ENCODE results near the gene PCGF5.
"Not testable (repeated sequence)": the region's sequence is repeated elsewhere in the genome, so short reads cannot be mapped to it uniquely, and the experiment has no call there.

PCGF5 gene

DNA sequence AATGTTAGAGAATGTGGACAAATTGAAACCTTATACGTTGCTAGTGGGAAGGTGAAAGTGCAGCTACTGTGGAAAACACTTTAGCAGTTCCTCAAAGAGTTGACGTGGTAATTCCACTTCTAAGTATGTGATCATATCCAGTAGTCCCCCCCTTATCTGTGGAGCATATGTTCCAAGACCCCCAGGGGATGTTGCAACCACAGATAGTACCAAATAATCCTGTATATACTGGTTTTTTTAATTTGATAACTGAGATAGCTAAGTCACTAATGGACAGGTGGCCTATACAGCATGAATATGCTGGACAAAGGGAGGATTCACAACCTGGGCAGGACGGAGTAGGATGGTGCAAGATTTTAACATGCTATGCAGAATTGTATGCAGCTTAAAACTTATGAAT lies 36.8 kb downstream of the PCGF5 start:
- H3F3A ChIP-seq (ENCODE audit: control insufficient read depth, insufficient read depth): no peaks in the 10 kb centered on the region
- no peaks in the 10 kb centered on the region for H3K4me1 ChIP-seq (ENCODE audit: control insufficient read depth, low read length)
- no peaks in the 10 kb centered on the region for H4K20me1 ChIP-seq (ENCODE audit: control insufficient read depth, insufficient read depth, low read depth, low read length)
- no peaks in the 10 kb centered on the region for H3K9me2 ChIP-seq (replicated peaks; ENCODE audit: control insufficient read depth, low read length)
- H3K79me2 ChIP-seq (ENCODE audit: control insufficient read depth, low read length): no peaks in the 10 kb centered on the region
- H3K4me3 ChIP-seq (ENCODE audit: low read length): no peak overlapping the region
- no peaks in the 10 kb centered on the region for H3K9me3 ChIP-seq (ENCODE audit: control insufficient read depth, insufficient read depth, low read length)
- no peak overlapping the region for H3K4me2 ChIP-seq (ENCODE audit: low read length)
- H3K27me3 ChIP-seq (ENCODE audit: control insufficient read depth, low read length): no peaks in the 10 kb centered on the region
- TF ChIP-seq EZH2phosphoT487 (IDR thresholded peaks at IDR 0.05; ENCODE audit: borderline replicate concordance, low read length): no peak
- TF ChIP-seq, protein P1, sequence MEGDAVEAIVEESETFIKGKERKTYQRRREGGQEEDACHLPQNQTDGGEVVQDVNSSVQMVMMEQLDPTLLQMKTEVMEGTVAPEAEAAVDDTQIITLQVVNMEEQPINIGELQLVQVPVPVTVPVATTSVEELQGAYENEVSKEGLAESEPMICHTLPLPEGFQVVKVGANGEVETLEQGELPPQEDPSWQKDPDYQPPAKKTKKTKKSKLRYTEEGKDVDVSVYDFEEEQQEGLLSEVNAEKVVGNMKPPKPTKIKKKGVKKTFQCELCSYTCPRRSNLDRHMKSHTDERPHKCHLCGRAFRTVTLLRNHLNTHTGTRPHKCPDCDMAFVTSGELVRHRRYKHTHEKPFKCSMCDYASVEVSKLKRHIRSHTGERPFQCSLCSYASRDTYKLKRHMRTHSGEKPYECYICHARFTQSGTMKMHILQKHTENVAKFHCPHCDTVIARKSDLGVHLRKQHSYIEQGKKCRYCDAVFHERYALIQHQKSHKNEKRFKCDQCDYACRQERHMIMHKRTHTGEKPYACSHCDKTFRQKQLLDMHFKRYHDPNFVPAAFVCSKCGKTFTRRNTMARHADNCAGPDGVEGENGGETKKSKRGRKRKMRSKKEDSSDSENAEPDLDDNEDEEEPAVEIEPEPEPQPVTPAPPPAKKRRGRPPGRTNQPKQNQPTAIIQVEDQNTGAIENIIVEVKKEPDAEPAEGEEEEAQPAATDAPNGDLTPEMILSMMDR (IDR thresholded peaks at IDR 0.05; ENCODE audit: low read depth, low read length, poor library complexity, severe bottlenecking): no peak
- H3K27ac ChIP-seq (ENCODE audit: low read depth, low read length): no peak overlapping the region
- peaks cover 42% of the 10 kb centered on the region for H3K36me3 ChIP-seq (ENCODE audit: control insufficient read depth, low read length)

DNA sequence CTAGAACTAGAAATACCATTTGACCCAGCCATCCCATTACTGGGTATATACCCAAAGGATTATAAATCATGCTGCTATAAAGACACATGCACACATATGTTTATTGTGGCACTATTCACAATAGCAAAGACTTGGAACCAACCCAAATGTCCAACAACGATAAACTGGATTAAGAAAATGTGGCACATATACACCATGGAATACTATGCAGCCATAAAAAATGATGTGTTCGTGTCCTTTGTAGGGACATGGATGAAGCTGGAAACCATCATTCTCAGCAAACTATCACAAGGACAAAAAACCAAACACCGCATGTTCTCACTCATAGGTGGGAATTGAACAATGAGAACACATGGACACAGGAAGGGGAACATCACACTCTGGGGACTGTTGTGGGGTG lies 40.0 kb downstream of the PCGF5 start:
- H3K4me3 ChIP-seq (ENCODE audit: low read length); H3K9me2 ChIP-seq (replicated peaks; ENCODE audit: control insufficient read depth, low read length); H3K4me2 ChIP-seq (ENCODE audit: low read length); H3K4me1 ChIP-seq (ENCODE audit: control insufficient read depth, low read length); H3F3A ChIP-seq (ENCODE audit: control insufficient read depth, insufficient read depth); H4K20me1 ChIP-seq (ENCODE audit: control insufficient read depth, insufficient read depth, low read depth, low read length); H3K27ac ChIP-seq (ENCODE audit: low read depth, low read length); H3K27me3 ChIP-seq (ENCODE audit: control insufficient read depth, low read length); H3K79me2 ChIP-seq (ENCODE audit: control insufficient read depth, low read length); H3K9me3 ChIP-seq (ENCODE audit: control insufficient read depth, insufficient read depth, low read length): not testable (repeated sequence)
- H3K36me3 ChIP-seq (ENCODE audit: control insufficient read depth, low read length): peaks cover 14% of the 10 kb centered on the region

DNA sequence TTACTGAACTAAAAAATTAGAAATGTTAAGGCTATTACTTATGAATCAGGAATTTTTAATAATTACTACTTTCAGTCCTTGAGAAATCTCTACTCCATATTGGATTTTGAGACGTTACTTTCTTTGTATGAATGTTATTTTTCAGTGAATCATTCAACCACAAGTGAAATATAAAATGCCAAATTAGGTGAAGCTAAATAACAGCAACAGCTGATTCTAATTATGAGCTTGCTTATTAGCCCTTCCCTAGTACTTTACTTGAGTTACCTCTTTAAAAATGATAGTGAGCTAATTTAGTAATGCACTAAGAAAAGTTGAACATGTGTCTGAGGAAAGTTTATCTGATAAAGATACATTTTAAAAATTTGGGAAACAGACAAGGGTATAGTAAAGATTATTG lies 51.4 kb downstream of the PCGF5 start:
- no peaks in the 10 kb centered on the region for H3F3A ChIP-seq (ENCODE audit: control insufficient read depth, insufficient read depth)
- TF ChIP-seq EZH2phosphoT487 (IDR thresholded peaks at IDR 0.05; ENCODE audit: borderline replicate concordance, low read length): no peak
- TF ChIP-seq, protein P1 (IDR thresholded peaks at IDR 0.05; ENCODE audit: low read depth, low read length, poor library complexity, severe bottlenecking): no peak
- H4K20me1 ChIP-seq (ENCODE audit: control insufficient read depth, insufficient read depth, low read depth, low read length): no peaks in the 10 kb centered on the region
- no peak overlapping the region for H3K27ac ChIP-seq (ENCODE audit: low read depth, low read length)
- H3K36me3 ChIP-seq (ENCODE audit: control insufficient read depth, low read length): peaks cover 6% of the 10 kb centered on the region
- H3K27me3 ChIP-seq (ENCODE audit: control insufficient read depth, low read length): no peaks in the 10 kb centered on the region
- no peak overlapping the region for H3K4me2 ChIP-seq (ENCODE audit: low read length)
- no peaks in the 10 kb centered on the region for H3K9me3 ChIP-seq (ENCODE audit: control insufficient read depth, insufficient read depth, low read length)
- no peaks in the 10 kb centered on the region for H3K9me2 ChIP-seq (replicated peaks; ENCODE audit: control insufficient read depth, low read length)
- H3K79me2 ChIP-seq (ENCODE audit: control insufficient read depth, low read length): no peaks in the 10 kb centered on the region
- H3K4me3 ChIP-seq (ENCODE audit: low read length): no peak overlapping the region
- H3K4me1 ChIP-seq (ENCODE audit: control insufficient read depth, low read length): no peaks in the 10 kb centered on the region

DNA sequence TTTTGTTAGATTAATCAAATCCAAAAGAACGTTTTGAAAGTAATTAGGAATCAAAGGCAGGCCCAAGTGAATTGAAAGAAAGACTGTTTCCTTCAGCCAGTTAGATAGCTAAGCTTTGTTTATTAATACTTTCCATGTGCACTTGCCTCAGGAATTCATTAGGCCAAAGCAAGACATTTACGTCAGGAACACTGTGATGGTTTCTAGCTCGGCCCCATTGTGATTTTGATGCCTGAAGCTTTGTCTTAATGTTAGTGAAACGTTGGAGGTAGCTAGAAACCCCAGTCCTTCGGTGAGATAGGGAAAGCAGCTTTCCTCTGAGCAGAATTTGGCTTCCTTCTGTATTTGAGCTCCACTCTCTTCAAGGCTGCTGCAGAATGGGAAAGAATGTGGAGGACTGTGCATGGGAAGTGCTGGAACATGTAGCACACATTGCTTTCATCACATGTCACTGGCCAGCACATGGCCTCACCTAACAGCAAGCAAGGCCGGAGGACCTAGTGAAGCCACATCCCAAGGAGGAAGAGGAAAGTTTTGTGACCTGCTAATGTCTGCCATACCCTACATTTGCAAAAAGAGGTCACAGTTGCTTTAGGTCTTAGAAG lies 64.1 kb downstream of the PCGF5 start:
- H3K9me3 ChIP-seq (ENCODE audit: control insufficient read depth, insufficient read depth, low read length): no peaks in the 10 kb centered on the region
- TF ChIP-seq, protein P1 (IDR thresholded peaks at IDR 0.05; ENCODE audit: low read depth, low read length, poor library complexity, severe bottlenecking): no peak
- TF ChIP-seq EZH2phosphoT487 (IDR thresholded peaks at IDR 0.05; ENCODE audit: borderline replicate concordance, low read length): no peak
- no peak overlapping the region for H3K4me3 ChIP-seq (ENCODE audit: low read length)
- no peaks in the 10 kb centered on the region for H3F3A ChIP-seq (ENCODE audit: control insufficient read depth, insufficient read depth)
- H3K9me2 ChIP-seq (replicated peaks; ENCODE audit: control insufficient read depth, low read length): no peaks in the 10 kb centered on the region
- no peaks in the 10 kb centered on the region for H3K4me1 ChIP-seq (ENCODE audit: control insufficient read depth, low read length)
- H3K36me3 ChIP-seq (ENCODE audit: control insufficient read depth, low read length): no peaks in the 10 kb centered on the region
- H3K4me2 ChIP-seq (ENCODE audit: low read length): no peak overlapping the region
- H3K79me2 ChIP-seq (ENCODE audit: control insufficient read depth, low read length): no peaks in the 10 kb centered on the region
- H4K20me1 ChIP-seq (ENCODE audit: control insufficient read depth, insufficient read depth, low read depth, low read length): no peaks in the 10 kb centered on the region
- H3K27me3 ChIP-seq (ENCODE audit: control insufficient read depth, low read length): no peaks in the 10 kb centered on the region
- no peak overlapping the region for H3K27ac ChIP-seq (ENCODE audit: low read depth, low read length)

All from DOHH2 (cell line).